HepG2 (cell line): ENCODE results near the gene EDN3. TPM values are rescaled to one million over a fixed set of nuclear protein-coding genes. Genes with fewer than 3 reads are reported as not detected.
A peak's percentile ranks its signal among the peaks of the same experiment; 100 is the strongest.

Source experiments
- CEBPB ChIP-seq: IDR thresholded peaks from 2 replicates; pipeline ENCODE4 v1.6.1; 2011; ENCODE audit warnings: low read depth, low read length, improper control_type of control experiment, borderline replicate concordance
- DMAP1 ChIP-seq: IDR thresholded peaks from 2 replicates; pipeline ENCODE4 v1.6.1; 2016
- ELF3 ChIP-seq: IDR thresholded peaks from 2 replicates; pipeline ENCODE4 v1.6.1; 2016; ENCODE audit warnings: missing genetic modification reagents, missing compliant biosample characterization
- FOXA3 ChIP-seq: IDR thresholded peaks from 2 replicates; pipeline ENCODE4 v1.6.1; 2016; ENCODE audit warnings: missing genetic modification reagents, missing compliant biosample characterization
- FOXK2 ChIP-seq: fragments of 450-650 bp; IDR thresholded peaks from 2 replicates; pipeline ENCODE4 v1.6.1; 2016
- GABPA ChIP-seq, 2 experiments: IDR thresholded peaks; 2 replicates each; pipeline ENCODE4 v1.6.1; 2011 to 2016; ENCODE audit warnings: low read depth in 2 of 2, low read length in 1 of 2, missing biosample characterization in 1 of 2, missing genetic modification characterization in 1 of 2
- HNRNPL ChIP-seq: fragments of 200-400 bp; formaldehyde crosslinking; IDR thresholded peaks from 2 replicates; pipeline ENCODE4 v1.6.1; 2017; ENCODE audit warnings: mild to moderate bottlenecking, low read depth, low read length
- HOXD1 ChIP-seq: sonication (generic); formaldehyde crosslinking; IDR thresholded peaks from 2 replicates; pipeline ENCODE4 v1.5.0; 2020; ENCODE audit warnings: missing genetic modification reagents
- KLF16 ChIP-seq, 2 experiments: sonication (generic) in 1 of 2; formaldehyde crosslinking in 1 of 2; IDR thresholded peaks; 2 replicates each; pipeline versions ENCODE4 v1.6.1 to v1.8.0; 2016 to 2023; ENCODE audit warnings: missing genetic modification reagents in 2 of 2, missing compliant biosample characterization in 1 of 2
- MED8 ChIP-seq: sonication (generic); formaldehyde crosslinking; IDR thresholded peaks from 2 replicates; pipeline ENCODE4 v1.8.1; 2023; ENCODE audit warnings: mild to moderate bottlenecking, missing genetic modification reagents; ENCODE audit not compliant: insufficient replicate concordance
- MEF2D ChIP-seq: sonication (generic); formaldehyde crosslinking; IDR thresholded peaks from 2 replicates; pipeline ENCODE4 v1.5.1; 2020; ENCODE audit warnings: mild to moderate bottlenecking, missing genetic modification reagents
- MIER3 ChIP-seq: IDR thresholded peaks from 2 replicates; pipeline ENCODE4 v1.6.1; 2016; ENCODE audit warnings: missing compliant biosample characterization, borderline replicate concordance
- NCOA2 ChIP-seq: sonication (generic); formaldehyde crosslinking; IDR thresholded peaks from 2 replicates; pipeline ENCODE4 v1.8.0; 2022; ENCODE audit warnings: inconsistent platforms
- RARA ChIP-seq: IDR thresholded peaks from 2 replicates; pipeline ENCODE4 v1.6.1; 2016; ENCODE audit warnings: missing genetic modification reagents, missing compliant biosample characterization
- RBFOX2 ChIP-seq: fragments of 200-400 bp; formaldehyde crosslinking; IDR thresholded peaks from 2 replicates; pipeline ENCODE4 v1.6.1; 2017; ENCODE audit warnings: low read depth, mild to moderate bottlenecking, low read length
- SOX6 ChIP-seq, 2 experiments: fragments of 450-650 bp in 1 of 2; sonication (generic) in 1 of 2; formaldehyde crosslinking in 1 of 2; IDR thresholded peaks; 2 replicates each; pipeline versions ENCODE4 v1.4.0 to v1.6.1; 2017 to 2020; ENCODE audit warnings: antibody characterized with exemption in 1 of 2, mild to moderate bottlenecking in 1 of 2, missing genetic modification reagents in 1 of 2
- ZNF543 ChIP-seq: sonication (generic); formaldehyde crosslinking; IDR thresholded peaks from 2 replicates; pipeline ENCODE4 v1.4.0; 2020; ENCODE audit warnings: mild to moderate bottlenecking, missing genetic modification reagents
- polyA plus RNA-seq, 8 experiments: library from polyadenylated mRNA; depleted of rRNA in 3 of 8; stranded (reverse) in 7 of 8; unstranded in 1 of 8; fragments of >200 nt; fragmentation: Illumina TruSeq in 4 of 8; extraction: Trizol in 4 of 8; gene quantifications; 2 replicates each; pipeline versions ENCODE4 v1.2.1 to v1.2.3, GENCODE V29; 2011 to 2016; ENCODE audit warnings: low read depth in 4 of 8, missing spikeins in 1 of 8, mixed read lengths in 1 of 8; ENCODE audit not compliant: insufficient read depth in 1 of 8
- total RNA-seq, 5 experiments: library from RNA; depleted of rRNA; stranded (reverse); fragments of >200 nt; fragmentation: Illumina TruSeq; extraction: Trizol; gene quantifications; 2 replicates each; pipeline ENCODE4 v1.2.3, GENCODE V29; 2016; ENCODE audit warnings: low read depth in 1 of 5
- TF ChIP-seq, protein P1 (sequence below): sonication (generic); formaldehyde crosslinking; IDR thresholded peaks from 2 replicates; pipeline ENCODE4 v1.4.0; 2020; ENCODE audit warnings: missing genetic modification reagents
- TF ChIP-seq, protein P2 (sequence below): IDR thresholded peaks from 2 replicates; pipeline ENCODE4 v1.4.0; 2020; ENCODE audit warnings: mild to moderate bottlenecking, missing genetic modification reagents

Gene EDN3
- total and polyA plus RNA-seq, 2 of the 13 experiments (the other 11 are each of a cell fraction or from before 2014, with no cell fraction given) = not detected

DNA sequence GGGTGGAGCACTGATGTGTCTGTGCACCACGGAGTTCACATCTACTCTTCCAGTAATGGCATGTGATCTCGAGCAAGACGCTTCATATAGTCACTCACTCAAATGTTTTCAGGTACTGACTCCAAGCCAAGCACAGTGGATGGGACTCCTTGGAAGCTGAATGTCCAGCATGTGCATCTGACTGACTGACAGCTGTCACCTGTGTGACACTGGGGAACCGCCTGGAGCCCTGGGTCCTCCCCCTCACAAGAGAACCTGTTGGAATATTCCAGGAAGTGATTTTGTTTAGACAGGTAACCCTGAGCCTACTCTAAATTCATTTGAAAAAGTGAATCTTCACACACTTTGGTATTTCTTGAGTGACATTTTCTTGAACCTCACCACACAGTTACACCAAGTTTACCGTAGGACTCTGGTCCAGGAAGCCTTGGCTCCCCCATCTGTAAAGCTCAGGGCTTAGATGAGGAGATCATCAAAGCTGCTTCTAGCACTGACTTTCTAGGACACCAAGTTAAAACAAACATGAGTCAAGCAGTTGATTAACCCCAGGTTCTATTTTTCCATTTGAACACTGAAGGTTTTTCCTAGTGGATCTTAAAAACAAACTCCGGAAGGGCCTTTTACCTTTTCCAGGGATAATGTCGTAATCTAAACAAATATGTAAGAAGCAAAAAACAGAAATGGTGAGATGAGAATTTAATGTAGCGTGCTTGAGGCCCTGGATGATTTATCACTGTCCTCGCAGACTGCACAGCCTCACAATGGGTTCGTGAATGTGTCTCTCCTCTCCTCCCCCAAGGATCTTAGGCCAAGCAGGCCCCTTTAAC is 50.1 kb downstream of the EDN3 start (continued):
- TF ChIP-seq, protein P1, sequence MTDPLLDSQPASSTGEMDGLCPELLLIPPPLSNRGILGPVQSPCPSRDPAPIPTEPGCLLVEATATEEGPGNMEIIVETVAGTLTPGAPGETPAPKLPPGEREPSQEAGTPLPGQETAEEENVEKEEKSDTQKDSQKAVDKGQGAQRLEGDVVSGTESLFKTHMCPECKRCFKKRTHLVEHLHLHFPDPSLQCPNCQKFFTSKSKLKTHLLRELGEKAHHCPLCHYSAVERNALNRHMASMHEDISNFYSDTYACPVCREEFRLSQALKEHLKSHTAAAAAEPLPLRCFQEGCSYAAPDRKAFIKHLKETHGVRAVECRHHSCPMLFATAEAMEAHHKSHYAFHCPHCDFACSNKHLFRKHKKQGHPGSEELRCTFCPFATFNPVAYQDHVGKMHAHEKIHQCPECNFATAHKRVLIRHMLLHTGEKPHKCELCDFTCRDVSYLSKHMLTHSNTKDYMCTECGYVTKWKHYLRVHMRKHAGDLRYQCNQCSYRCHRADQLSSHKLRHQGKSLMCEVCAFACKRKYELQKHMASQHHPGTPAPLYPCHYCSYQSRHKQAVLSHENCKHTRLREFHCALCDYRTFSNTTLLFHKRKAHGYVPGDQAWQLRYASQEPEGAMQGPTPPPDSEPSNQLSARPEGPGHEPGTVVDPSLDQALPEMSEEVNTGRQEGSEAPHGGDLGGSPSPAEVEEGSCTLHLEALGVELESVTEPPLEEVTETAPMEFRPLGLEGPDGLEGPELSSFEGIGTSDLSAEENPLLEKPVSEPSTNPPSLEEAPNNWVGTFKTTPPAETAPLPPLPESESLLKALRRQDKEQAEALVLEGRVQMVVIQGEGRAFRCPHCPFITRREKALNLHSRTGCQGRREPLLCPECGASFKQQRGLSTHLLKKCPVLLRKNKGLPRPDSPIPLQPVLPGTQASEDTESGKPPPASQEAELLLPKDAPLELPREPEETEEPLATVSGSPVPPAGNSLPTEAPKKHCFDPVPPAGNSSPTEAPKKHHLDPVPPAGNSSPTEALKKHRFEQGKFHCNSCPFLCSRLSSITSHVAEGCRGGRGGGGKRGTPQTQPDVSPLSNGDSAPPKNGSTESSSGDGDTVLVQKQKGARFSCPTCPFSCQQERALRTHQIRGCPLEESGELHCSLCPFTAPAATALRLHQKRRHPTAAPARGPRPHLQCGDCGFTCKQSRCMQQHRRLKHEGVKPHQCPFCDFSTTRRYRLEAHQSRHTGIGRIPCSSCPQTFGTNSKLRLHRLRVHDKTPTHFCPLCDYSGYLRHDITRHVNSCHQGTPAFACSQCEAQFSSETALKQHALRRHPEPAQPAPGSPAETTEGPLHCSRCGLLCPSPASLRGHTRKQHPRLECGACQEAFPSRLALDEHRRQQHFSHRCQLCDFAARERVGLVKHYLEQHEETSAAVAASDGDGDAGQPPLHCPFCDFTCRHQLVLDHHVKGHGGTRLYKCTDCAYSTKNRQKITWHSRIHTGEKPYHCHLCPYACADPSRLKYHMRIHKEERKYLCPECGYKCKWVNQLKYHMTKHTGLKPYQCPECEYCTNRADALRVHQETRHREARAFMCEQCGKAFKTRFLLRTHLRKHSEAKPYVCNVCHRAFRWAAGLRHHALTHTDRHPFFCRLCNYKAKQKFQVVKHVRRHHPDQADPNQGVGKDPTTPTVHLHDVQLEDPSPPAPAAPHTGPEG = no peak
- TF ChIP-seq RARA (CRISPR knock-in tag) (peak; percentile 84), FOXK2 (no peak), RBFOX2 (no peak), CEBPB (peak; percentile 1; the same call in 1 of the 2 replicates), NCOA2 (peak; percentile 52; the same call in 1 of the 2 replicates), FOXA3 (peak; percentile 54), MIER3 (CRISPR knock-in tag) (no peak), DMAP1 (no peak), ZNF543 (CRISPR knock-in tag) (no peak), ELF3 (CRISPR knock-in tag) (0 out of 2 replicates have a peak, but pooled peaks have one; percentile 26), GABPA (IDR thresholded peaks at IDR 0.05; ENCODE audit: low read depth, low read length) (no peak), GABPA (CRISPR knock-in tag; IDR thresholded peaks at IDR 0.05; ENCODE audit: low read depth) (peak; percentile 32; the same call in 1 of the 2 replicates), KLF16 (CRISPR knock-in tag; IDR thresholded peaks at IDR 0.05) (0 out of 4 replicates have a peak, but pooled peaks of 1 of the 2 experiments have one; percentile 36), HNRNPL (no peak), SOX6 (IDR thresholded peaks at IDR 0.05) (no peak), SOX6 (CRISPR knock-in tag; IDR thresholded peaks at IDR 0.05) (0 out of 2 replicates have a peak, but pooled peaks have one; percentile 13), MED8 (CRISPR knock-in tag) (no peak), MEF2D (0 out of 2 replicates have a peak, but pooled peaks have one; percentile 41), HOXD1 (CRISPR knock-in tag) (no peak)
- TF ChIP-seq, protein P2, sequence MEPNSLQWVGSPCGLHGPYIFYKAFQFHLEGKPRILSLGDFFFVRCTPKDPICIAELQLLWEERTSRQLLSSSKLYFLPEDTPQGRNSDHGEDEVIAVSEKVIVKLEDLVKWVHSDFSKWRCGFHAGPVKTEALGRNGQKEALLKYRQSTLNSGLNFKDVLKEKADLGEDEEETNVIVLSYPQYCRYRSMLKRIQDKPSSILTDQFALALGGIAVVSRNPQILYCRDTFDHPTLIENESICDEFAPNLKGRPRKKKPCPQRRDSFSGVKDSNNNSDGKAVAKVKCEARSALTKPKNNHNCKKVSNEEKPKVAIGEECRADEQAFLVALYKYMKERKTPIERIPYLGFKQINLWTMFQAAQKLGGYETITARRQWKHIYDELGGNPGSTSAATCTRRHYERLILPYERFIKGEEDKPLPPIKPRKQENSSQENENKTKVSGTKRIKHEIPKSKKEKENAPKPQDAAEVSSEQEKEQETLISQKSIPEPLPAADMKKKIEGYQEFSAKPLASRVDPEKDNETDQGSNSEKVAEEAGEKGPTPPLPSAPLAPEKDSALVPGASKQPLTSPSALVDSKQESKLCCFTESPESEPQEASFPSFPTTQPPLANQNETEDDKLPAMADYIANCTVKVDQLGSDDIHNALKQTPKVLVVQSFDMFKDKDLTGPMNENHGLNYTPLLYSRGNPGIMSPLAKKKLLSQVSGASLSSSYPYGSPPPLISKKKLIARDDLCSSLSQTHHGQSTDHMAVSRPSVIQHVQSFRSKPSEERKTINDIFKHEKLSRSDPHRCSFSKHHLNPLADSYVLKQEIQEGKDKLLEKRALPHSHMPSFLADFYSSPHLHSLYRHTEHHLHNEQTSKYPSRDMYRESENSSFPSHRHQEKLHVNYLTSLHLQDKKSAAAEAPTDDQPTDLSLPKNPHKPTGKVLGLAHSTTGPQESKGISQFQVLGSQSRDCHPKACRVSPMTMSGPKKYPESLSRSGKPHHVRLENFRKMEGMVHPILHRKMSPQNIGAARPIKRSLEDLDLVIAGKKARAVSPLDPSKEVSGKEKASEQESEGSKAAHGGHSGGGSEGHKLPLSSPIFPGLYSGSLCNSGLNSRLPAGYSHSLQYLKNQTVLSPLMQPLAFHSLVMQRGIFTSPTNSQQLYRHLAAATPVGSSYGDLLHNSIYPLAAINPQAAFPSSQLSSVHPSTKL = peak; percentile 77; the same call in 1 of the 2 replicates
